H1 (cell line): Measurements from ENCODE around the gene EPHA4. TPM values are rescaled to one million over a fixed set of nuclear protein-coding genes. Genes with fewer than 3 reads are reported as not detected.

ENCODE experiments used
- CEBPB ChIP-seq: IDR thresholded peaks from 2 replicates; pipeline ENCODE4 v1.6.1; 2012; ENCODE audit warnings: low read depth, low read length
- FOSL1 ChIP-seq: IDR thresholded peaks from 2 replicates; pipeline ENCODE4 v1.6.1; 2011; ENCODE audit warnings: mild to moderate bottlenecking, low read depth, low read length, moderate library complexity; ENCODE audit not compliant: insufficient read depth
- POLR2A ChIP-seq, 2 experiments: IDR thresholded peaks; 1 replicate in 1 of 2; 2 replicates in 1 of 2; pipeline ENCODE4 v1.6.1; 2011; ENCODE audit warnings: low read depth in 2 of 2, low read length in 2 of 2, mild to moderate bottlenecking in 2 of 2; ENCODE audit errors: control extremely low read depth in 1 of 2
- POLR2AphosphoS5 ChIP-seq: IDR thresholded peaks from 2 replicates; pipeline ENCODE4 v1.6.1; 2011; ENCODE audit warnings: low read depth, low read length
- SIRT6 ChIP-seq: IDR thresholded peaks from one replicate; pipeline ENCODE4 v1.7.1; 2012; ENCODE audit warnings: low read length, inconsistent platforms
- SIX5 ChIP-seq: IDR thresholded peaks from 2 replicates; pipeline ENCODE4 v1.6.1; 2011; ENCODE audit warnings: mild to moderate bottlenecking, low read depth, low read length
- TAF1 ChIP-seq: IDR thresholded peaks from 2 replicates; pipeline ENCODE4 v1.6.1; 2011; ENCODE audit warnings: mild to moderate bottlenecking, low read depth, low read length
- TCF12 ChIP-seq: IDR thresholded peaks from 2 replicates; pipeline ENCODE4 v1.6.1; 2011; ENCODE audit warnings: low read depth, mild to moderate bottlenecking, low read length
- ZNF274 ChIP-seq: IDR thresholded peaks from 2 replicates; pipeline ENCODE4 v1.7.0; 2012; ENCODE audit warnings: low read length, borderline replicate concordance; ENCODE audit errors: extremely low read depth
- polyA plus RNA-seq, 7 experiments: library from polyadenylated mRNA; depleted of rRNA in 3 of 7; stranded (reverse) in 5 of 7; unstranded in 2 of 7; fragments of >200 nt in 5 of 7; fragments of 200-250 nt in 2 of 7; gene quantifications; 1 replicate in 5 of 7; 2 replicates in 1 of 7; 4 replicates in 1 of 7; pipeline versions ENCODE4 v1.2.1 to v1.2.3, GENCODE V29; 2011 to 2013; ENCODE audit warnings: missing spikeins in 2 of 7, mixed read lengths in 2 of 7
- total RNA-seq: library from RNA; stranded (reverse); fragmentation: NEBNext Ultra II Directional; extraction: Animal tissue kit (Norgen Biotek cat#: 25700); gene quantifications from 2 replicates; pipeline ENCODE4 v1.2.1, GENCODE V29; 2021
- TF ChIP-seq, protein P1 (sequence below): fragments of 300-600 bp; sonication (generic); IDR thresholded peaks from 2 replicates; pipeline ENCODE4 v1.7.1; 2012; ENCODE audit warnings: low read length, moderate library complexity, mild to moderate bottlenecking, inconsistent platforms; ENCODE audit not compliant: insufficient replicate concordance
- TF ChIP-seq, protein P2 (sequence below), 3 experiments: IDR thresholded peaks; 1 replicate in 2 of 3; 2 replicates in 1 of 3; pipeline versions ENCODE4 v1.5.1 to v1.6.1; 2011; ENCODE audit warnings: low read length in 3 of 3, mild to moderate bottlenecking in 3 of 3, inconsistent platforms in 2 of 3, low read depth in 1 of 3, moderate library complexity in 1 of 3; ENCODE audit not compliant: insufficient read depth in 1 of 3; ENCODE audit errors: control extremely low read depth in 1 of 3

EPHA4 gene
- total and polyA plus RNA-seq, 2 of the 8 experiments (the other 6 are each of a cell fraction or from before 2014, with no cell fraction given), result 4.3 to 5.7 TPM

- TF ChIP-seq, protein P1, sequence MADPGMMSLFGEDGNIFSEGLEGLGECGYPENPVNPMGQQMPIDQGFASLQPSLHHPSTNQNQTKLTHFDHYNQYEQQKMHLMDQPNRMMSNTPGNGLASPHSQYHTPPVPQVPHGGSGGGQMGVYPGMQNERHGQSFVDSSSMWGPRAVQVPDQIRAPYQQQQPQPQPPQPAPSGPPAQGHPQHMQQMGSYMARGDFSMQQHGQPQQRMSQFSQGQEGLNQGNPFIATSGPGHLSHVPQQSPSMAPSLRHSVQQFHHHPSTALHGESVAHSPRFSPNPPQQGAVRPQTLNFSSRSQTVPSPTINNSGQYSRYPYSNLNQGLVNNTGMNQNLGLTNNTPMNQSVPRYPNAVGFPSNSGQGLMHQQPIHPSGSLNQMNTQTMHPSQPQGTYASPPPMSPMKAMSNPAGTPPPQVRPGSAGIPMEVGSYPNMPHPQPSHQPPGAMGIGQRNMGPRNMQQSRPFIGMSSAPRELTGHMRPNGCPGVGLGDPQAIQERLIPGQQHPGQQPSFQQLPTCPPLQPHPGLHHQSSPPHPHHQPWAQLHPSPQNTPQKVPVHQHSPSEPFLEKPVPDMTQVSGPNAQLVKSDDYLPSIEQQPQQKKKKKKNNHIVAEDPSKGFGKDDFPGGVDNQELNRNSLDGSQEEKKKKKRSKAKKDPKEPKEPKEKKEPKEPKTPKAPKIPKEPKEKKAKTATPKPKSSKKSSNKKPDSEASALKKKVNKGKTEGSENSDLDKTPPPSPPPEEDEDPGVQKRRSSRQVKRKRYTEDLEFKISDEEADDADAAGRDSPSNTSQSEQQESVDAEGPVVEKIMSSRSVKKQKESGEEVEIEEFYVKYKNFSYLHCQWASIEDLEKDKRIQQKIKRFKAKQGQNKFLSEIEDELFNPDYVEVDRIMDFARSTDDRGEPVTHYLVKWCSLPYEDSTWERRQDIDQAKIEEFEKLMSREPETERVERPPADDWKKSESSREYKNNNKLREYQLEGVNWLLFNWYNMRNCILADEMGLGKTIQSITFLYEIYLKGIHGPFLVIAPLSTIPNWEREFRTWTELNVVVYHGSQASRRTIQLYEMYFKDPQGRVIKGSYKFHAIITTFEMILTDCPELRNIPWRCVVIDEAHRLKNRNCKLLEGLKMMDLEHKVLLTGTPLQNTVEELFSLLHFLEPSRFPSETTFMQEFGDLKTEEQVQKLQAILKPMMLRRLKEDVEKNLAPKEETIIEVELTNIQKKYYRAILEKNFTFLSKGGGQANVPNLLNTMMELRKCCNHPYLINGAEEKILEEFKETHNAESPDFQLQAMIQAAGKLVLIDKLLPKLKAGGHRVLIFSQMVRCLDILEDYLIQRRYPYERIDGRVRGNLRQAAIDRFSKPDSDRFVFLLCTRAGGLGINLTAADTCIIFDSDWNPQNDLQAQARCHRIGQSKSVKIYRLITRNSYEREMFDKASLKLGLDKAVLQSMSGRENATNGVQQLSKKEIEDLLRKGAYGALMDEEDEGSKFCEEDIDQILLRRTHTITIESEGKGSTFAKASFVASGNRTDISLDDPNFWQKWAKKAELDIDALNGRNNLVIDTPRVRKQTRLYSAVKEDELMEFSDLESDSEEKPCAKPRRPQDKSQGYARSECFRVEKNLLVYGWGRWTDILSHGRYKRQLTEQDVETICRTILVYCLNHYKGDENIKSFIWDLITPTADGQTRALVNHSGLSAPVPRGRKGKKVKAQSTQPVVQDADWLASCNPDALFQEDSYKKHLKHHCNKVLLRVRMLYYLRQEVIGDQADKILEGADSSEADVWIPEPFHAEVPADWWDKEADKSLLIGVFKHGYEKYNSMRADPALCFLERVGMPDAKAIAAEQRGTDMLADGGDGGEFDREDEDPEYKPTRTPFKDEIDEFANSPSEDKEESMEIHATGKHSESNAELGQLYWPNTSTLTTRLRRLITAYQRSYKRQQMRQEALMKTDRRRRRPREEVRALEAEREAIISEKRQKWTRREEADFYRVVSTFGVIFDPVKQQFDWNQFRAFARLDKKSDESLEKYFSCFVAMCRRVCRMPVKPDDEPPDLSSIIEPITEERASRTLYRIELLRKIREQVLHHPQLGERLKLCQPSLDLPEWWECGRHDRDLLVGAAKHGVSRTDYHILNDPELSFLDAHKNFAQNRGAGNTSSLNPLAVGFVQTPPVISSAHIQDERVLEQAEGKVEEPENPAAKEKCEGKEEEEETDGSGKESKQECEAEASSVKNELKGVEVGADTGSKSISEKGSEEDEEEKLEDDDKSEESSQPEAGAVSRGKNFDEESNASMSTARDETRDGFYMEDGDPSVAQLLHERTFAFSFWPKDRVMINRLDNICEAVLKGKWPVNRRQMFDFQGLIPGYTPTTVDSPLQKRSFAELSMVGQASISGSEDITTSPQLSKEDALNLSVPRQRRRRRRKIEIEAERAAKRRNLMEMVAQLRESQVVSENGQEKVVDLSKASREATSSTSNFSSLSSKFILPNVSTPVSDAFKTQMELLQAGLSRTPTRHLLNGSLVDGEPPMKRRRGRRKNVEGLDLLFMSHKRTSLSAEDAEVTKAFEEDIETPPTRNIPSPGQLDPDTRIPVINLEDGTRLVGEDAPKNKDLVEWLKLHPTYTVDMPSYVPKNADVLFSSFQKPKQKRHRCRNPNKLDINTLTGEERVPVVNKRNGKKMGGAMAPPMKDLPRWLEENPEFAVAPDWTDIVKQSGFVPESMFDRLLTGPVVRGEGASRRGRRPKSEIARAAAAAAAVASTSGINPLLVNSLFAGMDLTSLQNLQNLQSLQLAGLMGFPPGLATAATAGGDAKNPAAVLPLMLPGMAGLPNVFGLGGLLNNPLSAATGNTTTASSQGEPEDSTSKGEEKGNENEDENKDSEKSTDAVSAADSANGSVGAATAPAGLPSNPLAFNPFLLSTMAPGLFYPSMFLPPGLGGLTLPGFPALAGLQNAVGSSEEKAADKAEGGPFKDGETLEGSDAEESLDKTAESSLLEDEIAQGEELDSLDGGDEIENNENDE, result no peak
- no peak for TF ChIP-seq POLR2AphosphoS5
- no peak for TF ChIP-seq SIRT6
- TF ChIP-seq, protein P2, sequence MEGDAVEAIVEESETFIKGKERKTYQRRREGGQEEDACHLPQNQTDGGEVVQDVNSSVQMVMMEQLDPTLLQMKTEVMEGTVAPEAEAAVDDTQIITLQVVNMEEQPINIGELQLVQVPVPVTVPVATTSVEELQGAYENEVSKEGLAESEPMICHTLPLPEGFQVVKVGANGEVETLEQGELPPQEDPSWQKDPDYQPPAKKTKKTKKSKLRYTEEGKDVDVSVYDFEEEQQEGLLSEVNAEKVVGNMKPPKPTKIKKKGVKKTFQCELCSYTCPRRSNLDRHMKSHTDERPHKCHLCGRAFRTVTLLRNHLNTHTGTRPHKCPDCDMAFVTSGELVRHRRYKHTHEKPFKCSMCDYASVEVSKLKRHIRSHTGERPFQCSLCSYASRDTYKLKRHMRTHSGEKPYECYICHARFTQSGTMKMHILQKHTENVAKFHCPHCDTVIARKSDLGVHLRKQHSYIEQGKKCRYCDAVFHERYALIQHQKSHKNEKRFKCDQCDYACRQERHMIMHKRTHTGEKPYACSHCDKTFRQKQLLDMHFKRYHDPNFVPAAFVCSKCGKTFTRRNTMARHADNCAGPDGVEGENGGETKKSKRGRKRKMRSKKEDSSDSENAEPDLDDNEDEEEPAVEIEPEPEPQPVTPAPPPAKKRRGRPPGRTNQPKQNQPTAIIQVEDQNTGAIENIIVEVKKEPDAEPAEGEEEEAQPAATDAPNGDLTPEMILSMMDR (IDR thresholded peaks at IDR 0.05; ENCODE audit: control extremely low read depth in 1 of 3, insufficient read depth in 1 of 3, low read depth in 1 of 3, low read length in 3 of 3), result no peak
- no peak for TF ChIP-seq TCF12
- no peak for TF ChIP-seq ZNF274
- TF ChIP-seq SIX5, result no peak
- no peak for TF ChIP-seq FOSL1
- TF ChIP-seq POLR2A (IDR thresholded peaks at IDR 0.05; ENCODE audit: control extremely low read depth in 1 of 2, low read depth in 2 of 2, low read length in 2 of 2), result no peak
- TF ChIP-seq CEBPB, result no peak
- TF ChIP-seq TAF1, result no peak
These were observed 38.6 kb upstream of the EPHA4 start (continued) for GRCh38 chr2:221610675-221611074.
